Spinal cord (tissue), 10 donors: ENCODE data around the gene CHRM5. TPM values are rescaled to one million over a fixed set of nuclear protein-coding genes. Genes with fewer than 3 reads are reported as not detected.
A peak's percentile ranks its signal among the peaks of the same experiment; 100 is the strongest.

Experiments used
- DNase-seq, 6 donors: peaks; one replicate each; pipeline versions ENCODE4 v3.0.0 to v3.0.0-alpha.2; 2013 to 2015; ENCODE audit warnings: low spot score in 6 of 6, low read depth in 4 of 6
- H3K27ac ChIP-seq: one replicate; pipeline ENCODE4 v1.5.1; 2013; ENCODE audit warnings: low read depth, low read length, control low read depth
- H3K27me3 ChIP-seq: one replicate; pipeline ENCODE4 v1.6.1; 2013; ENCODE audit warnings: low read length; ENCODE audit not compliant: control insufficient read depth, insufficient read depth
- H3K36me3 ChIP-seq: one replicate; pipeline ENCODE4 v1.6.1; 2013; ENCODE audit warnings: low read length; ENCODE audit not compliant: control insufficient read depth, insufficient read depth
- H3K4me1 ChIP-seq: one replicate; pipeline ENCODE4 v1.6.1; 2013; ENCODE audit warnings: low read length; ENCODE audit not compliant: control insufficient read depth, insufficient read depth
- H3K4me3 ChIP-seq: one replicate; pipeline ENCODE4 v1.5.1; 2013; ENCODE audit warnings: low read depth, low read length, control low read depth
- H3K9me3 ChIP-seq: one replicate; pipeline ENCODE4 v1.6.1; 2013; ENCODE audit warnings: low read length; ENCODE audit not compliant: control insufficient read depth, insufficient read depth
- WGBS: methylation state at CpG from one replicate; pipeline ENCODE4 v1.1.5; 2013; ENCODE audit warnings: missing lambda C conversion rate; ENCODE audit not compliant: insufficient coverage; 5-methylcytosine and 5-hydroxymethylcytosine counted together
- long read RNA-seq, 4 donors: transcript quantifications; one replicate each; lab custom pipeline, GENCODE V29; 2026
- polyA plus RNA-seq, 2 donors: library from polyadenylated mRNA; unstranded; fragments of 120-200 nt; gene quantifications; one replicate each; pipeline ENCODE4 v1.2.1, GENCODE V29; 2013; ENCODE audit not compliant: insufficient read length in 2 of 2
- total RNA-seq, 2 donors: library from RNA; depleted of rRNA in 1 of 2; stranded (reverse); fragments of 120-200 nt in 1 of 2; fragments of >200 nt in 1 of 2; gene quantifications; one replicate each; pipeline versions ENCODE4 v1.2.3 to v1.2.4, GENCODE V29; 2013 to 2014
- donor health status: healthy.

Gene CHRM5, protein sequence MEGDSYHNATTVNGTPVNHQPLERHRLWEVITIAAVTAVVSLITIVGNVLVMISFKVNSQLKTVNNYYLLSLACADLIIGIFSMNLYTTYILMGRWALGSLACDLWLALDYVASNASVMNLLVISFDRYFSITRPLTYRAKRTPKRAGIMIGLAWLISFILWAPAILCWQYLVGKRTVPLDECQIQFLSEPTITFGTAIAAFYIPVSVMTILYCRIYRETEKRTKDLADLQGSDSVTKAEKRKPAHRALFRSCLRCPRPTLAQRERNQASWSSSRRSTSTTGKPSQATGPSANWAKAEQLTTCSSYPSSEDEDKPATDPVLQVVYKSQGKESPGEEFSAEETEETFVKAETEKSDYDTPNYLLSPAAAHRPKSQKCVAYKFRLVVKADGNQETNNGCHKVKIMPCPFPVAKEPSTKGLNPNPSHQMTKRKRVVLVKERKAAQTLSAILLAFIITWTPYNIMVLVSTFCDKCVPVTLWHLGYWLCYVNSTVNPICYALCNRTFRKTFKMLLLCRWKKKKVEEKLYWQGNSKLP
- total RNA-seq (1 to 10 TPM; 2.3 to 3.9 TPM), polyA plus RNA-seq (1 to 10 TPM; 1.2 TPM)
- long read RNA-seq, donor 1 = 0 reads
- long read RNA-seq, donor 2 = 0 reads
- long read RNA-seq, donor 3 = 0 reads
- long read RNA-seq, donor 4, partial matches to known transcripts = 261 of 261 reads
- long read RNA-seq, donor 4, other reads (novel, unspliced or antisense) = 0 of 261 reads

DNA sequence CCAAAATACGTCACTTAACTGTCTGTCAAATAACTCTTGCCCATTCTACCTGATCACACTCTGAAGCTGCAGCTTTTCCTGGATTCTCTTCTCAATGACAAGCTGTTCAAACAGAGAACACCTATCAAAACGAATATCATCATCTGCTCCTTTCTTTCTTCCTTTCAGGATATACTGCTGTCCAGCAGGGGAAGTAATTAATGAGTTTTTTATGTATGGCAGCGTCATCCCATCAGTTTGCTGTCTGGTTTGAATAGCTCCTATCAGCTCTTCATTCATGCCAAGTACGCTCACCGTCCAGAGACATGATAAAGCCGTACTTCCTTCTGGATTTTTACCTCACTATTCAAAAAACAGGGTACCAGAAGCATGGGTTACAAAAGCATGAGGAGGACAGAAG, at the start of gene CHRM5:
CHRM5 (plus strand) TSS at position 274 of the 400 bp plus-strand sequence. CDS start 94,221 bp downstream, outside the sequence.
- Histone ChIP-seq H3K27me3 (no peaks in the 10 kb centered on the region), H3K9me3 (no peaks in the 10 kb centered on the region), H3K4me3 (peak within 1 kb of the TSS; percentile 1), H3K36me3 (no peaks in the 10 kb centered on the region), H3K4me1 (no peaks in the 10 kb centered on the region), H3K27ac (peak within 1 kb of the TSS; percentile 16)
- DNase-seq = peak in 2 of 6 donors; percentile 27 to 39
- WGBS = 72% methylated on average over 1 of the region's 6 CpGs

DNA sequence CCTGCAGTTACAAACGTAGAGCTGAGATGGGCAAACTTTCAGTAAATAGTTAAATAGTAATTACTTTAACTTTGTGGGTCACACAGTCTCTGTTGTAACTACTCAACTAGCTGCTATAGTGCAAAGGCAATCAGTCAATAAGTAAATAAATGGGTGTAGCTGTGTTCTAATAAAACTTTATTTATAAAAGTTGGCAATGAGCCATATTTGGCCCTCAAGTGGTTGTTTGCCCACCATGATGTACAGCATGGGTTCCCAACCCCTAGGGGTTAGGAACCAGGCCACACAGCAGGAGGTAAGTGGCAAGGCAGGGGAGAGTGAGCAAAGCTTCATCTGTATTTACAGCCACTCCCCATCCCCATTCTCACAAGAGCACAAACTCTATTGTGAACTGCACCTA, 44.9 kb upstream of the CHRM5 start:
- Histone ChIP-seq H3K4me3 (no peak overlapping the region), H3K4me1 (no peaks in the 10 kb centered on the region), H3K36me3 (no peaks in the 10 kb centered on the region), H3K27ac (no peak overlapping the region), H3K27me3 (no peaks in the 10 kb centered on the region), H3K9me3 (no peaks in the 10 kb centered on the region)
- DNase-seq = no peak
- no CpG with 5 or more reads among the region's 1 CpG for WGBS

DNA sequence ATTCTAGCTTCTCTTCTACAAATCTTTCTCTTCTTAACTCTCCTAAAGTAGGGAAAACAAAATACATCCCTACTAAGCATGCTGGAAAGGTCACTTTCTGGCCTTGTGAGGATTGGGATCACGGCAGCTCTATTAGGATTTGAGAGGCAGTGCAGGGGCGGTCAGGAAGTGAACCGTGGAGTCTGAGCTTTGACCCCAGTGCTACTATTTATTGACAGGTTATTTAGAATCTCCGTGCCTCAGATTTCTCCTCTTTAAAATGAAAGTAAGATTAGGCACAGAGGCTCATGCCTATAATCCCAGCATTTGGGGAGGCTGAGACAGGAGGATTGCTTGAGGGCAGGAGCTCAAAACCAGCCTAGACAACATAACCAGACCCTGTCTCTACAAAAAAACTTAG, 42.0 kb upstream of the CHRM5 start:
- 60% methylated on average over 1 of the region's 4 CpGs for WGBS
- Histone ChIP-seq H3K36me3 (no peaks in the 10 kb centered on the region), H3K9me3 (no peaks in the 10 kb centered on the region), H3K27me3 (no peaks in the 10 kb centered on the region), H3K4me1 (no peaks in the 10 kb centered on the region), H3K27ac (no peak overlapping the region), H3K4me3 (no peak overlapping the region)
- DNase-seq = no peak

DNA sequence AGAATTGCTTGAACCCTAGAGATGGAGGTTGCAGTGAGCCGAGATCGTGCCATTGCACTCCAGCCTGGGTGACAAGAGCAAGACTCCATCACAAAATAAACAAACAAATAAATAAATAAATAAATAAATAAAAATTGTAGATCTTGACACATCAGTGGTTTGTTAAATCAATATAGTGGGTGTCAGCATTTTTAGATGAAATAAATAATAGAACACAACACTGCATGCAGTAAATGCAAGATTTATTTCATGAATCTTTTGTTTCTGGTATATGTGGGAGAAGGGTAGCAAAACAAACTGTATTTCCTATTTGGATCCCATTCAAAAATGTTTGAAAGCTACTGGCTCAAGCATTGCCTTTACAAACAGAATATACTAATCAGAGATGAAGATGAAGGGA, 35.6 kb upstream of the CHRM5 start:
- Histone ChIP-seq H3K27ac (no peak overlapping the region), H3K36me3 (no peaks in the 10 kb centered on the region), H3K4me3 (no peak overlapping the region), H3K4me1 (no peaks in the 10 kb centered on the region), H3K9me3 (no peaks in the 10 kb centered on the region), H3K27me3 (no peaks in the 10 kb centered on the region)
- DNase-seq = no peak
- WGBS = no CpG with 5 or more reads among the region's 2 CpGs

DNA sequence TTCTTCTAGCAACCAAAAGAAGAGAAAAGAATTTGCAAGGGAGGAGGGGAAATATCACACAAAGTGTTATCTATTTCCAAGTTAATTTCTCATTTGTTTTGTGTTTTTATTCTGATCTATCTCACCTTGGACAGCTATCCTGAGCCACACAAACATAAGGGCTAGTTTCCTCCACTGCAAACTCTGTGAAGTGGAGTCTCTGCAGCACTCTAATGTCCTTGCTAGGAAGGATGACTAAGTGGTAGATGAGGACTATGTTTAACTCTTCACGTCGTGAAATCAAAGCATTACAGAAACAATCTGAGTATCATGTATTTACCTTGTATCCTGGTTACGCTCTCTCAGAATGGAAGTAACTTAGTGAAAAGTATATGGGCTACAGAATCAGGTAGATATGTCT, 33.9 kb upstream of the CHRM5 start:
- Histone ChIP-seq H3K36me3 (no peaks in the 10 kb centered on the region), H3K4me1 (no peaks in the 10 kb centered on the region), H3K9me3 (no peaks in the 10 kb centered on the region), H3K27ac (no peak overlapping the region), H3K27me3 (no peaks in the 10 kb centered on the region), H3K4me3 (no peak overlapping the region)
- no peak for DNase-seq
- WGBS = no CpG with 5 or more reads among the region's 3 CpGs

DNA sequence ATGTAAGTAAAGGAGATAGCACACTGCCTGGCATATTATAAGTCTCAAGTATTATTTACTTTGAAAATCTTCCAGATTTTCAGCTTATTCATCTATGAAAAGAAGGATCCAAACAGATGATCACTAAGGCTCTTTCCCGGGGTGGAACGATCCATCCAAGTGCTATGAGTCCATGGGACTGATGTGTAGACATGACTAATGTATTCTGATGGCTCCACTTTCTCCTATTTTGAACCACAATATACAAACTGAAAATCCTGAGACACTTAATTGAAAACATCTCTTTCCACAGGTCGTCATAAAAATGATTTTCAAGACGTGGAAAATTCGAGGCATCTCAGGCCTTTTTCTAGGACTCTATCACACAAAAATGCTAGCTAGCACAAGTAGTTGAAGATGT, 33.4 kb upstream of the CHRM5 start:
- no peaks in the 10 kb centered on the region for H3K36me3 ChIP-seq
- 80% methylated on average over 1 of the region's 5 CpGs for WGBS
- no peak overlapping the region for H3K27ac ChIP-seq
- no peak overlapping the region for H3K4me3 ChIP-seq
- no peaks in the 10 kb centered on the region for H3K4me1 ChIP-seq
- no peaks in the 10 kb centered on the region for H3K9me3 ChIP-seq
- H3K27me3 ChIP-seq = no peaks in the 10 kb centered on the region
- no peak for DNase-seq

DNA sequence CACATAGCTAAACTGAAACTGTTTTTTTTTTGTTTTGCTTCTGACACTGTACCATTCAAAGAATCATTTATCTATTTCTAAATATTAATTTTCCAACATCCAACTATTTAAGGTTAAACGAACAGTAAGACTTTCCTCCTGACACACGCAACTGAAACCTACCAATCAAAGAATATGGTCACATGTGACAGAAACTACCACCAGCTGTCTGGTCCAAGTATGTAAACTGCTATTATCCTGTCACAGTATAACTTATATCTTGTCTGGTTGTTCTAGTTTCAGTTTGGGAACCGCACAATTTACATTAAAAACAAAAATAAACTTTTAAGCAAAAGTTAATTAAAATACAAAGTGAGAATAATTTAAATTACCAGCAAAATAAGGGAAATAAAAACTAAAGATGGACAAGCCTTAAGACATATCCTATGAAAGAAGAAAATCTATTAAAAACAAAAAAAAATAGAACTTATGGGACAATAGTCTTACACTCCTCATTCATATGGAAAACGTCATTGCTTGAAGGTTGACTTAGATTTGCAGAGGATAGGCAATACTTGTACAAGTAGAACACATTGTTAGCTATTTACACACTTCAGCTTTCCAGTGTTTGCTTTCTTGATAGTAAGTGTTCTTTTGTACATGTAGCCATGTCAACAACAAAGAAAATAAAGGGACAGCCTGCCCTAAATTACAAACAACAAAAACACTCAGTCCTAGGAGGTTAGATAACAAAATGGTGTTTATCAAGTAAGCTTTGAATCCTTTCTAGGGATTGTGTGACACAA, 26.8 kb upstream of the CHRM5 start:
- Histone ChIP-seq H3K27me3 (no peaks in the 10 kb centered on the region), H3K4me1 (no peaks in the 10 kb centered on the region), H3K36me3 (no peaks in the 10 kb centered on the region), H3K27ac (no peak overlapping the region), H3K4me3 (no peak overlapping the region), H3K9me3 (no peaks in the 10 kb centered on the region)
- no CpG with 5 or more reads among the region's 4 CpGs for WGBS
- no peak for DNase-seq

DNA sequence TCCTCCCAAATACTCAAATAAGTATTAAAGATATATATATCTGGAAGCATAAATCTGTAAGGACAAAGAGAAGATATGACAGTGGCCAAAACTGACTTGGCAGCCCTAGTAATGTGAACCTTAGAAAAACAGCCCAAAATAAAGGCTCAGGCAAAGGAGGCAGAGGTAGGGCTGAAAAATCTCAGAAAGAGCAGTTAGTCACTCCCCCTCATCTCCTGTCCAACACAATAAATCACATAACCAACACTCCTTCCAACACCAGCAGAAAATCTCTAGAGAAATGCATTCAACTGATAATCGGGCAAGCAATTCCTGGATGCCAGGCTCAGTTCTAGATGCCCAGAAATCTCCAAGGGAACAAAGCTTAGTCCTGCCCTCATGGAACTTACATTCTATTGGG, 22.1 kb upstream of the CHRM5 start:
- Histone ChIP-seq H3K4me3 (no peak overlapping the region), H3K27me3 (no peaks in the 10 kb centered on the region), H3K9me3 (no peaks in the 10 kb centered on the region), H3K27ac (no peak overlapping the region), H3K4me1 (no peaks in the 10 kb centered on the region), H3K36me3 (no peaks in the 10 kb centered on the region)
- DNase-seq = no peak
- WGBS = 91% methylated on average over 1 of the region's 1 CpG

DNA sequence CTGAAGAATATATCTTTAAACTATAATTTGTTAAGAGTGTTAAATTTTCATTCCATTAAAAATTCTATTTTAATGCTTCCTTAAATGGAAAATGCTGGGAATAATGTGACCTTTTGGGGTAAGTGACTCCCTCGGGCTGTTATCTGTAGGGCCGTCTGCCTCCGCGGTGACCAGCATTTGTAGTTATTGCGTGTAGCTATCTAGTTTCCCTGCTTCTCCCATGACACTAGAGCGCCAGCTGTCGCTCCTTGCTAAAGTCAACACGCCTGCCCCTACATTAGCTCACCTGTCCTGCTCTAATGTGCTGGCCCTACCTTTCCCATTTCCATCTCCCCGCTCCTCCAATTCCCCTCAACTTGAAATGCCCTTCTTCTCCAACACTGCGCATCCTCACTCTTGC, 12.4 kb upstream of the CHRM5 start:
- H3K27ac ChIP-seq = no peak overlapping the region
- H3K4me1 ChIP-seq = no peaks in the 10 kb centered on the region
- DNase-seq = no peak
- no peaks in the 10 kb centered on the region for H3K27me3 ChIP-seq
- peaks cover 1% of the 10 kb centered on the region for H3K9me3 ChIP-seq
- WGBS = 78% methylated on average over 9 of the region's 10 CpGs
- no peak overlapping the region for H3K4me3 ChIP-seq
- no peaks in the 10 kb centered on the region for H3K36me3 ChIP-seq
